Activated gamma-delta T cell treated with anti-CD3 and anti-CD28 coated beads, Interleukin-2, amount 50 U/mL, for 16 hours (primary cell): ENCODE measurements around the gene SNRPN.
"Not testable (repeated sequence)": the region's sequence is repeated elsewhere in the genome, so short reads cannot be mapped to it uniquely, and the experiment has no call there.

Experiments used
- DNase-seq: peaks from one replicate; pipeline ENCODE4 v3.0.0-alpha.2; 2020; ENCODE audit warnings: low read depth

The SNRPN gene

DNA sequence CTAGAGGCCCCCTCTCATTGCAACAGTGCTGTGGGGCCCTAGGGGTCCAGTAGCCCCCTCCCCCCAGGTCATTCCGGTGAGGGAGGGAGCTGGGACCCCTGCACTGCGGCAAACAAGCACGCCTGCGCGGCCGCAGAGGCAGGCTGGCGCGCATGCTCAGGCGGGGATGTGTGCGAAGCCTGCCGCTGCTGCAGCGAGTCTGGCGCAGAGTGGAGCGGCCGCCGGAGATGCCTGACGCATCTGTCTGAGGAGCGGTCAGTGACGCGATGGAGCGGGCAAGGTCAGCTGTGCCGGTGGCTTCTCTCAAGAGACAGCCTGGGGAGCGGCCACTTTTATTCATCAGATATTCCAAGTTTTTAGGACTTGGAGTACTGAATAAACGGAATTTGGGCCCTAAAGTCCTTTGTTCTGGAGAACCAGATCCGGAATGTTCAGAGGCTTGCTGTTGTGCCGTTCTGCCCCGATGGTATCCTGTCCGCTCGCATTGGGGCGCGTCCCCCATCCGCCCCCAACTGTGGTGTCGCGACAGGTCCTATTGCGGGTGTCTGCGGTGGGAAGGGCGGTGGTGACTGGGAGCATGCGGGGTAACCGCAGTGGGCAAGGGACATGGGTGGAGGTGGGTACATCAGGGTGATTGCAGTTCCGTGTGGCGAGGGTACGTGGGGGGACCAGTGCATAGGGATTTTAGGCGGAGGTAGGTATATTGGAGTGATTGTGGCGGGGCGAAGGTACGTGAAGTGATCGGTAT lies at the start of gene SNRPN, which contains the start of gene SNURF:
TSS of gene SNRPN (plus strand) at position 205 of the 748 bp plus-strand sequence. CDS start 19,467 bp downstream, outside the sequence.
TSS of gene SNURF (plus strand) at position 205 of the 748 bp plus-strand sequence. CDS start at position 267, 62 bp downstream.
- DNase-seq = peak; percentile 31

DNA sequence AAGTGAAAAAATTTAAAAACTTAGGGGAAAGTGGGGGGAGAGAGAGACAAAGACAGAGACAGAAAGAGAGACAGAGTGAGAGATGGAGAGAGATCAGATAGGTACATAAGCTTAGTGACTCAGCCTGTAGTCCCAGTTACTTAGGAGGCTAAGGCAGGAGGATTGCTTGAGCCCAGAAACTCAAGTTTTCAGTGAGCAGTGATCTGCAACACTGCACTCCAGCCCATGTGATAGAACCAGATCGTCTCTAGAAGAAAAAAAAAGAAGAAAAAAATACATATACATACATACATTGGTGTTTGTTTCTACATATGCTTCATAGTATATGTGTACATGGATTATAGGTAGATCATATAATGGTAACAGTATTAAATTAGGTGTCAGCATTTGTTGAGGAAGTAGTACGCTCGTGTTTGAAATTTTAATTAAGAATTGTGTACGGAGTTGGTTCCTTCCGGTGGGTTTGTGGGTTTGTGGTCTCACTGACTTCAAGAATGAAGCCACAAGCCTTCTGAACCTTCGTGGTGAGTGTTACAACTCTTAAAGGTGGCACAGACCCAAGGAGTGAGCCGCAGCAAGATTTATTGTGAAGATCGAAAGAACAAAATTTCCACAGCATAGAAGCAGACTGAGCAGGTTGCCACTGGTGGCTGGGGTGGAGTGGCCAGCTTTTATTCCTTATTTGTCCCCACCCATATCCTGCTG lies 38.3 kb upstream of the SNRPN start:
- no peak for DNase-seq

DNA sequence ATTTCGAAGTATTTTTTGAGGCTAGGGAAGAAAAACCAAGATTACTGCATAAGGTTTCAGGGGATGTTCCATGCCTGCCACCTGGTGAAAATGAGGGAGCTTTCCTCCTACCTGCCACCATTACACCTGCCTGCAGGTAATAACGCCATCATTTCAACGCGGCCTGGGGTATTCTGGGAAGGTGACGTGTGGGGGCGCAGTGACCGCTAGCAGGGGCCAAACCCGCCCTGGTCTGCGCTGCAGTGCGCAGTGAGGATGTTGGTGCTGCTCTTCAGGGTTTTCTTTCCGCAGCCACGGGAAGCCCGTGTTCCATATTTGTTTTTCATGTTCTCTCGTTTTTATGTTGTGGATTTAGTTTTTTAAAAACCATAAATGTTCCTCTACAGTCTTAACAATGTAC lies 37.4 kb upstream of the SNRPN start:
- no peak for DNase-seq

DNA sequence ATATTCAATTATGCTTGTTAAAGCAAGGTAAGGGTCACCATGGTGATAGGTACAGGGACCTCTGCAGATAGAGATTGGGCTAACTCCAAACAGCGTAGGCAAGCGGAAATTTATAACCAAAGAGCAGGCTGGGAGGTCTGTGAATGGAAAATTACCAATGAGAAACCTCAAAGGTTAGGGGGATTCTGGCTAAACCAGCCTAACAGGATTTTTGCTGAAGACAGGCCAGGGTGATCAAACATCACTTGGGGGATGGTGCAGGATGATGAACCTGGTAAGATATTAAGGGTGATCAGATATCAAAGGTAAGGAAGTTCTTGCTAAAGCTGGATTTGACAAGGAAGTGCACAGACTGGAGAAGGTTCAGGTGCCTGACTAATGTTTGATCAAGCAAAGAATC lies 35.3 kb upstream of the SNRPN start:
- no peak for DNase-seq

DNA sequence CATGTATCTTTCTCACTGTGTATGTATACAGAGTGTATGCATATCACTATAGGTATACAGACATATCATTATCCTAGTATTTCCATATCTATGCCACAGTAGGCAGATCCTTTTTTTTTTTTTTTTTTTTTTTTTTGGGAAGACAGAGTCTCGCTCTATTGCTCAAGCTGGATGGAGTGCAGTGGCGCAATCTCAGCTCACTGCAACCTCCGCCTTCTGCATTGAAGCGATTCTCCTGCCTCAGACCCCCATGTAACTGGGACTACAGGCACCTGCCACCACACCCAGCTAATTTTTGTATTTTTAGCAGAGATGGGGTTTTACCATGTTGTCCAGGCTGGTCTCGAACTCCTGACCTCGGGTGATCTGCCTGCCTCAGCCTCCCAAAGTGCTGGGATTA lies 32.0 kb upstream of the SNRPN start:
- not testable (repeated sequence) for DNase-seq

DNA sequence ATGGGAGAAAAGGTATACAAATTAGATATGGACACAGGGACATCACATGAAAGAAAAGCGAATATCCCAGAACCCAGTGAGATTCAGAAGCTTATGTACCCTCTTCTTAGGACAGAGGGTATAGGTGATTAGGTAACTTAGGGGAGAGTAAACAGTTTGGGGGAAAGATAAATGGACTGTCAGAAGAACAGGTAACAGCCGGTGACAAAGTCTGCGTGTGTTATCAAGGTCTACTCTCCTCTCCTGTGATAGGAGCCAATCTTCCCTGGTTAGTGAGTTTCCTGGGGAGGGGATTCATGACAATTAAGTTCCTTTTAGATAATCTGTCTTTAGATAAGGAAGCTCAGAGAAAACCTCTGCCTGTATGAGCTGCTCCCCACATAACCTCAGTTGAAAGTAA lies 30.6 kb upstream of the SNRPN start:
- DNase-seq = no peak

DNA sequence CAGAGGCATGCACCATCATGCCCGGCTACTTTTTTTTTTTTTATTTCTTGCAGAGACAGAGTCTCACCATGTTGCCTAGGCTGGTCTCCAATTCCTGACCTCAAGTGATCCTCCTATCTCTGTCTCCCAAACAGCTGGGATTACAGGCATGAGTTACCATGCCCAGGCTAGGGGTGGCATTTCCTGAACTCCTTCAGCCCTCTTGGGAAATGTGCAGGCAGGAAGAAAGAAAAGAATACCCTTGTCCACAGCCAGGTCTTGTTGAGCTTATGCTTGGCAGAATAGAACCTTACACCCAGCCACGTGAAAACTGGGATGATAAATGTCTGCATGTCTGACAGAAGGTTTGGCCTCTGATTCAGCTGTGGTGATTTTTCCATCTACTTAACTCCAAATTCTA lies 30.2 kb upstream of the SNRPN start:
- no peak for DNase-seq

DNA sequence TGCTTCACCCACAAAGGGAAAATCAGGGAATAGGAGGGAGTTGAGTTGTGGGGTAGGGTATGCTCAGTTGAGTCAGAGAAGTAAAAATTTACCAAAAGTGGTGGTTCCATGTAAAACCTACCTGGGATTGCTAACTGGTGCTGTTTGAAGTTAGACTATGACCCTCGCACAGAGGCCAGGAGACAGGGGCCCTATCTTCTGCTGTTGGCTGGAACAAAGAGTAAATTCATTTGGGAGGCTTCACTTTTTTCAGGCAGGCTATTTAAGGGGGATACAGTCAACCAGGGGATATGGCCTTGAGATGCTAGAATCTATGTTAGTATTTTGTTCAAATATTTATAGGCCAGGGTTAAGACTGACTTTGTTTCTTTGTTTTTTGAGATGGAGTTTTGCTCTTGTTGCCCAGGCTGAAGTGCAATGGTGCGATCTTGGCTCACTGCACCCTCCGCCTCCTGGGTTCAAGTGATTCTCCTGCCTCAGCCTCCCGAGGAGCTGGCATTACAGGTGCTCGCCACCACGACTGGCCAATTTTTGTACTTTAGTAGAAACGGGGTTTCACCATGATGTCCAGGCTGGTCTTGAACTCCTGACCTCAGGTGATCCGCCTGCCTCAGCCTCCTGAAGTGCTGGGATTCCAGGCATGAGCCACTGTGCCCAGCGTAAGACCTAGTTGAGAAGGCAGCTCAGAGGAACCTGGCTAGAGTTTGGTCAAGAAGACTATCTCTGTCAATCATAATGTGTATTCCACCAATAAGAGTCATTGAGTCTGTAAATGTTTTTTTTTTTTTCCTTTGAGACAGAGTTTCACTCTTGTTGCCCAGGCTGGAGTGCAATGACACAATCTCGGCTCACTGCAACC lies 22.7 kb upstream of the SNRPN start:
- DNase-seq = not testable (repeated sequence)

DNA sequence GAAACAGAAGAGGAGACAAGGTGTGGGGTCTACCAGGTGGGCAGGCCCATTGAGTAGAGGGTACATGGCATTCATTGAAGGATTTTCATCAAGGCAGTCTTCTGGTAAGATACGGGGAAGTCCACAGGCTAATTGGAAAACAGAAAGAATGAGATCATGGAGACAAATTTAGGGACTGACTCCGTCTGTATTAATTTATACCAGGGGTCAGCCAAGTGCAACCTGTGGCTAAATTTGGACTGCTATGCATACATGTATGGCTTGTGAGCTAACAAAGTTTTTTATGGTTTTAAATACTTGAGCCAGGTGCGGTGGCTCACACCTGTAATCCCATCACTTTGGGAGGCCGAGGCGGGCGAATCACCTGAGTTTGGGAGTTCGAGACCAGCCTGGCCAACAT lies 21.1 kb upstream of the SNRPN start:
- no peak for DNase-seq

DNA sequence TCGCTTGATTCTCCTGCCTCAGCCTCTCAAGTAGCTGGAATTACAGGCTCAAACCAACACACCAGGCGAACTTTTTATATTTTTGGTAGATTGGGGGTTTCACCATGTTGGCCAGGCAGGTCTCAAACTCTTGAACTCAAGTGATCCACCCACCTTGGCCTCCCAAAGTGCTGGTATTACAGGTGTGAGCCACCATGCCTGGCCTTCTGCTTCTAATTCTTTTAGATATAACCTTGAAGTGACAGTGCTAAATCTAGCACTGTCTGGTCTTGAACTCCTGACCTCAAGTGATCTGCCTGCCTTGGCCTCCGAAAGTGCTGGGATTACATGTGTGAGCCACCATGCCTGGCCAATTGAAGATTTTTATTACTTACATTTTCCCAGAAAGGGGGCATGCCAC lies 16.6 kb upstream of the SNRPN start:
- DNase-seq = not testable (repeated sequence)

DNA sequence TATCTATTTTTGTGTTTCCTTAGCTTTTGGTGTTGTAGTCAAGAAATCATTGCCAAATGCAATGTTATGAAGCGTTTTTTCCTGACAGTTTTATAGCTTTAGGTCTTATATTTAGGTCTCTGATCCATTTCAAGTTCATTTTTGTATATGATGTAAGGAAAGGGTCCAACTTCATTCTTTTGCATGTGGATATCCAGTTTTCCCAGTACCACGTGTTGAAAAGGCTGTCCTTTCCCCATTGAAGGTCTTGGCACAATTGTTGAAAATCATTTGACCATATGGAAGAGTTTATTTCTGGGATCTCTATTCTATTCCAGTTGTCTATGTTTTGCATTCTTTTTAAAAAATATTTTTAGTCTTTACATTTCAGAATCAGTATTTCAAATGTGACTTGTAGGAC lies 14.6 kb upstream of the SNRPN start:
- no peak for DNase-seq

DNA sequence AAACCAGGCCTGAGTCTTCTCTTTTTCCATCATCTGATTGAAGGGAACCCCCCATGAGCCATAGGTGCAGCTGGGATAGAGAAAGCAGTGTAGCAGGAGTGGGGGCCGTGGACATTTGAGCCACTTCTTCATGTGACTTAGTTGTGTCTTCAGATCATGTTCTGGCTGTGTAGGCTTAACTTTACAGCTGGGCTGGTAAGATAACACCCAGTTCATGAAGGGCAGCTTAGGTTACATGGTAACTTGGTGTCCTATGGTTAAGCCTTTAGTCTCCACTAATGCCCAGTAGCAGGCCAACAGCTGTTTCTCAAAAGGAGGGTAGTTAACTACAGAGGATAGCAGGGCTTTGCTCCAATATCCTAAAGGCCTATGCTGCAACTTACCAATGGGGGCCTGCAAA lies 11.4 kb upstream of the SNRPN start:
- no peak for DNase-seq

DNA sequence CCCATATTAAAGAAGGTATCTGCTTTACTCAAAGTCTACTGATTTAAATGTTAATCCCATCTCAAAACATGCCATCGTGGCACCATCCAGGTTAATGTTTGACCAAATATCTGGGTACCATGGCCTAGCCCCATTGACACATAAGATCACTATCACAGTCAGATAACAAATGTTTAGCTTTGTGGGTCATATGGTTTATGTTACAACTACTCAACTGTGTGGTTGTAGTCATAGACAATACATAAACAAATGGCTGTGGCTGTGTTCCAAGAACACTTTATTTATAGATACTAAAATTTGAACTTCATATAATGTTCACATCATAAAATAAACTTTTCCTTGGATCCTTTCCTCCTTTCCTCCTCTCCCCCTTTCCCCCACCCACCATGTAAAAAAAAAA lies 9.8 kb upstream of the SNRPN start:
- DNase-seq = no peak

DNA sequence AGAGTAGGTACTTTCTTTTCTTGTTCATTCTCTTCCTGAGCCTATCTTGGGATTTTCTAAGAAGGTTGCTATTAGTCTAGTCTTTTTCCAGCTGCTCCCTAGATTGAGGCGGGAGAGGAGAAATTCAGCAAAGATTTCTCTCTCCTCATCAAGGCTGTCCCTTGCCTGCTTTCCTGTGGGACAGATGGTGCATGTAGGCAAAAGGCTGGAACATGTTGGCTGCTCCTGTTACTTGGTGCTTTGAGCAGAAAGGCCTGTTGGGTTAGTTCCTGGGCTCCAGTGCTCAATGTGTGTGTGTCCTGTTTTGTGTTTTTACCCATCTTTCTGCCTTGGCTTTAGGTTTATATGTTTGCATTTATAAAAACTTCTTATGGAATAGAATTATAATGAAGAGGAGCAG lies 9.1 kb upstream of the SNRPN start:
- no peak for DNase-seq

DNA sequence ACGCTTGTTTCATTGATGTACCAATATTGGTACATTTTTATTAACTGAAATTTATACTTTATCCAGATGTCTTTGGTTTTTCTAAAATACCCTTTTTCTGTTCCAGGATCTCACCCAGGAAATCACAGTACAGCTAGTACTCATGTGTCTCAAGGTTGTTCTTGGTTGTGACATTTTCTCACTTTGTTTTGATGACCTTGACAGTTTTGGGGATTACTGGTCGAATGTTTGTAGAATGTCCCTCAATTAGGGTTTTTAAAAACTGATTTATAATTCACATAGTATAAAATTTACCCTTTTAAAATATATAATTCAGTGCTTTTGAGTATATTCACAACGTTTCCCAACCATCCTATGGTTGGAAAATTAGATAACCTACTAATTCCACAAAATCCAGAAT lies 6.3 kb upstream of the SNRPN start:
- DNase-seq = no peak

DNA sequence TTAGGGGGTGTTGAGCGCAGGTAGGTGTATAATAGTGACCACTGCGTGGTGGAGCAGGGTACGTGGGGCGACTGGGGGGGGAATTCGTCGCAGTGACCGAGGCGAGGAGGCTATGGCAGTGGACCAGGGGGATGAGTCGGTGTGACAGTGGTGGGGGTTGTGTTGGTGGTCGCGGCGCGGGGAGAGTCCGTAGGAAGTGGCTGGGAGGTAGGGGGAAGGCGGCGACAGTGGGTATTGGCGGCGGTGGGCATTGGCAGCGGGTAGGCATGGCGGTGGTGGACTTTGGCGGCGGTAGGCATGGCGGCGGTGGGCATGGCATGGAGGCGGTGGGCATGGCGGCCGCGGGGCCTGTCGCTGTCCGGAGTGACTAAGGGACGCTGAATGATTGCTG lies 739 bp downstream of the SNRPN start:
- peak; percentile 2 for DNase-seq

DNA sequence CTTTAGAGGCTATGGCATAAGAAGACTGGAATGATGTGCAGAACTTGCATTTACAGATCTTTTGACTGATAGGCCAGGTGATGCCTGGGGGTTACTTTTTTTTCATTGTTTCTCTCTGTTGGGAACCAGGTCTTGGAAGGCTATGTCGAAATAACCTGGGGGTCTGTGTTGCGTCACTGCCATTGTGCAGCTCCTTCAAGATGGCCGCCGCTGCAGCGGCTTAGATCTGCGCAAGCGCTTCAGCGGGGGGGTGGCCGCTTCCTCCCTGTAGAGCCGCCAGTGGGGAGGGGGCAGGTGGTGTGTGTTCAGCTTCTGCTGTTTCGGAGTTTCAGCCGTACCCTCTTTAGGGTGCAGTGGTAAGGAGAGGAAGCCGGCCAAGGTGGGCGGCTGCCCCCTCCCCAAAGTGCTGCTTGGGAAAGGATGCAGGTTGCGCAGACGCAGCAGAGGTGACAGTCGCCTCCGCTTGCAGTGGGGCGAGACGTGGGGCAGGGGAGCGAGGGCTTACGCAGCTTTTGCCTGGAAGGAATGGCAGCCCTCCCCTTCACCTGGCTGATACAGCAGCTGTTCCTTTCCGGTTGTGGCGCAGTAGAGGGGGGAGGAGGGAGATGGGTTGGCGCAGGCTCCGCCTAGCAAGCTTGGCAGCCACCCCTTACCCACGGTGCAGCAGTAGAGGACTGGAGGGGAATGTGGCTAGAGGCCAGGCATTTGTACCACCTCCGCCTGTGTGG lies 1.5 kb downstream of the SNRPN start:
- peak; percentile 29 for DNase-seq

DNA sequence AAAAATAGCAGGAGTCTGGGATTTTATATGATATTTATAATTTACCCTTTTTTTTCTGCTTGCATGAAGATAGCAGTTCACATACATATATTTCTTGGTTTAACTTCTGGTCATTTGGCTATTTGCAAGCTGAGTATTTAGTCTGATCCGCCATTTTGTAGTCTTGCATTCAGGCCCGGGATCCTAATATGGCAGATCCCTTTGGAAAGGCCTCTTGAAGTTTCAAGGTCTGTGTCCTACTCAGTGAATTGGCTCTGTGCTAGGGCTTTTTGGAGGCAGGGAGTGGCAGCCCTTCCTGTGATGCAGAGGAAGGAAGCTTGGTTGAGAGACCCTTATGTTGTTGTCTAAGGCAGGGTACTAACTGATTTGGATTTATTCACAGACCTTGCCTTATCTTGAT lies 2.9 kb downstream of the SNRPN start:
- no peak for DNase-seq

DNA sequence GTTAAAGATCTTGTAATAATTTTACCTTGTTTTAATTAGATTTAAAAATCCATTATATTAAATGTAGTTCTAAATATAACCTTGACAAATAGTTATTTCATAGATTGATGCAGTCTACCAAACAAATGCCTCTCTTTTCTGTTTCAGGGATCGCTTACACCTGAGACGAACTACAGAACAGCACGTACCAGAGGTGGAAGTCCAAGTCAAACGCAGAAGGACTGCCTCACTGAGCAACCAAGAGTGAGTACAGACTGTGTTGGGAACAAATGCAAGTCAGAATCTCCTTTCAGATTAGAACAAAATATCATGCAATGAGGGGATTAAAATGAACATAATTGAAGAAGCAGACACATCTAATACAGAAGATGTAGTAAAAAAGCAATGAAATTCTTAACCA lies 7.2 kb downstream of the SNRPN start:
- DNase-seq = no peak

DNA sequence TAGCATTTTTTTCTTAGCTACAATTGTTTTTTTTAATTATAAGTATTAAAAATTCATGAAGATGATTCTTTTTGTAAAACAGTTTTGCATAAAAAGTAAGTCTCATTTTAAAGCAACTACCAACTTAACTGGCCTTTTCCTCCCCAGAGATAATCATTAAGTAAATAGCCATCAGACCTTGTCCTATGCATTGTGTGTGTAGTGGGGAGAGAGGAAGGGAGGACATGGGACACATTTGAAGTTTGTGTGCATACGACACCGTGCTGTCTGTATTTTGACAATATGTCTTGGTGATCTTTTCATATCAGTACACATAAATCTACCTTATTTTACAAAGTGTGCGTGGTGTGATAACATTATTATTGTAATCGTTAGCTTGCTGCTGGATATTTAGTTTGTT lies 8.1 kb downstream of the SNRPN start:
- no peak for DNase-seq

DNA sequence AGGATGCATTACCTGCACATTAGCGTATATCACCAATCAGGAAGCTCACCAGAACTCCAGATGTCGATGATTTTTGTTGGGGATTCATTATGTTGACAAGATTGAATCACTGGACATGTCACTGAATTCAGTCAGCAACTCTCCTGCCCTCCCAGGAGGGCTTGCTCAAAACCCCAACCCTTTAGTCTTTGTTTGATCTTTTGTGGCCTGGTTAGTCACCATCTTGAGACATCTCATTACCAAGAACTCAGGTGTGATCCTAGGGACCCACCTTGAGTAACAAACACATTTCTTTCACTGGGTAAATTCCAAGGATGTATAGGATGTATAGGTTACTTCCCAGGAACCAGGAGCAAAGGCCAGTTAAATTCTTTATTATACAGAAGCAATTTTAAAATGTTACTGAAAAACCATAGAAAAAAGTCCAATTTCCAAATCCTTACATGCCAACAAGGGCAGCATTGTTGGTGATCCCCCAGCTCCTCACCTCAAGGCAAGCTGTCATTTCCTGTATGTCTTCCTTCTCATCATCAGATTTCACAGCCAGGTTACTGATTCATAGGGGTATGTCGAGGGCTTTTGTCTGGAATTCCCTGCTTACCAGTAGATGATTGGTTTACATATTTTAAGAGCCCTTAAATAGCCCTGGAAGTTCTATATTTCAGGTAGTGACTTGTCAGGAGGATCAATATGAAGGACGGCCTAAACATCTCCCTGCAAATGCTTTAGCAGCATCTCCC lies 11.7 kb downstream of the SNRPN start:
- DNase-seq = no peak
